HCT116 (cell line): Measurements from ENCODE around the gene VEPH1. TPM values are rescaled to one million over a fixed set of nuclear protein-coding genes. Genes with fewer than 3 reads are reported as not detected.

ENCODE experiments used
- ATAC-seq: fragments of 200-7000 bp; cut with Tn5 transposase; 2 replicates; pipeline ENCODE4 v1.9.1; 2020; ENCODE audit warnings: mild to moderate bottlenecking, moderate library complexity
- BruUV-seq: library from RNA; stranded (reverse); fragments of 400-500 nt; replicated peaks from 2 replicates; lab custom pipeline; 2021; lab: Mats Ljungman, UMichigan
- CTCF ChIA-PET: fragments of 300-600 bp; sonication (Branson Sonifier 250); formaldehyde crosslinking; loops from one replicate; lab custom pipeline; 2021; ENCODE audit warnings: antibody characterized with exemption; lab: Charles Lee
- POLR2A ChIA-PET: fragments of 300-600, 350-600 bp; sonication (Branson Sonifier 250); formaldehyde crosslinking; loops from one replicate; lab custom pipeline; 2021; ENCODE audit warnings: antibody characterized with exemption; lab: Charles Lee
- RAD21 ChIA-PET, 2 experiments: fragments of 300-600 bp; sonication (Branson Sonifier 250); formaldehyde crosslinking; loops; one replicate each; lab custom pipeline; 2023; ENCODE audit warnings: low total read pairs in 2 of 2; ENCODE audit not compliant: uncharacterized antibody in 2 of 2, unreplicated experiment in 2 of 2, low non-redundant PET in 1 of 2; lab: Charles Lee
- DNase-seq: peaks from one replicate; pipeline ENCODE4 v3.0.0-alpha.2; 2010; ENCODE audit warnings: low read depth, low spot score
- H2AFZ ChIP-seq: fragments of 200-600 bp; shearing (Covaris generic), sonication (generic); 2 replicates; pipeline ENCODE4 v1.6.1; 2017; ENCODE audit warnings: low read depth, mixed run types, mixed read lengths, antibody characterized with exemption, low read length; ENCODE audit not compliant: poor library complexity, severe bottlenecking
- H3K27ac ChIP-seq: 2 replicates; pipeline ENCODE4 v1.5.1; 2012; ENCODE audit warnings: low read depth, low read length
- H3K27me3 ChIP-seq: fragments of 200-600 bp; sonication (generic); 2 replicates; pipeline ENCODE4 v1.6.1; 2016; ENCODE audit warnings: mixed run types, low read length, mixed read lengths; ENCODE audit not compliant: insufficient read depth
- H3K36me3 ChIP-seq, 2 experiments: fragments of 200-500 bp in 1 of 2; fragments of 200-600 bp in 1 of 2; sonication (Bioruptor generic) in 1 of 2; sonication (generic) in 1 of 2; 2 replicates each; pipeline versions ENCODE4 v1.5.1 to v1.6.1; 2014 to 2016; ENCODE audit warnings: low read length in 2 of 2, inconsistent platforms in 1 of 2, mixed read lengths in 1 of 2, mixed run types in 1 of 2; ENCODE audit not compliant: insufficient read depth in 2 of 2, control insufficient read depth in 1 of 2
- H3K4me1 ChIP-seq, 2 experiments: fragments of 200-600 bp in 1 of 2; sonication (generic) in 1 of 2; 2 replicates each; pipeline versions ENCODE4 v1.5.1 to v1.6.1; 2012 to 2017; ENCODE audit warnings: low read length in 2 of 2, inconsistent platforms in 1 of 2, mild to moderate bottlenecking in 1 of 2, mixed read lengths in 1 of 2, mixed run types in 1 of 2, moderate library complexity in 1 of 2; ENCODE audit not compliant: insufficient read depth in 2 of 2, control insufficient read depth in 1 of 2
- H3K4me2 ChIP-seq: fragments of 200-600 bp; sonication (generic); 2 replicates; pipeline ENCODE4 v1.6.1; 2017; ENCODE audit warnings: mixed run types, low read length, mixed read lengths
- H3K4me3 ChIP-seq, 2 experiments: fragments of 200-600 bp in 1 of 2; sonication (generic) in 1 of 2; replicated peaks in 1 of 2; 2 replicates each; pipeline ENCODE4 v1.5.1; 2011 to 2016; ENCODE audit warnings: low read length in 2 of 2, control low read depth in 1 of 2, low read depth in 1 of 2, mild to moderate bottlenecking in 1 of 2, mixed read lengths in 1 of 2, mixed run types in 1 of 2
- H3K79me2 ChIP-seq: fragments of 200-600 bp; sonication (generic); 2 replicates; pipeline ENCODE4 v1.6.1; 2017; ENCODE audit warnings: mild to moderate bottlenecking, mixed run types, low read length, moderate library complexity, mixed read lengths; ENCODE audit not compliant: insufficient read depth
- H3K9ac ChIP-seq: fragments of 200-600 bp; sonication (generic); 2 replicates; pipeline ENCODE4 v1.6.1; 2016; ENCODE audit warnings: low read length, mixed read lengths
- H3K9me2 ChIP-seq: fragments of 200-600 bp; sonication (generic), shearing (Covaris generic); 2 replicates; pipeline ENCODE4 v1.6.1; 2017; ENCODE audit warnings: mixed run types, mild to moderate bottlenecking, moderate library complexity; ENCODE audit not compliant: insufficient read depth
- H3K9me3 ChIP-seq, 2 experiments: fragments of 200-500 bp in 1 of 2; fragments of 200-600 bp in 1 of 2; sonication (Bioruptor generic) in 1 of 2; sonication (generic) in 1 of 2; 2 replicates each; pipeline ENCODE4 v1.6.1; 2014 to 2017; ENCODE audit warnings: low read length in 2 of 2, mixed read lengths in 2 of 2, inconsistent platforms in 1 of 2, low read depth in 1 of 2, mild to moderate bottlenecking in 1 of 2, mixed run types in 1 of 2, moderate library complexity in 1 of 2; ENCODE audit not compliant: control insufficient read depth in 1 of 2, insufficient read depth in 1 of 2
- H4K20me1 ChIP-seq: fragments of 200-600 bp; sonication (generic), shearing (Covaris generic); 2 replicates; pipeline ENCODE4 v1.6.1; 2017; ENCODE audit warnings: mixed run types, mild to moderate bottlenecking, moderate library complexity; ENCODE audit not compliant: insufficient read depth
- ATF3 ChIP-seq: IDR thresholded peaks from 2 replicates; pipeline ENCODE4 v1.6.1; 2012
- CTCF ChIP-seq, 3 experiments: fragments of 200-600 bp in 1 of 3; sonication (generic) in 1 of 3; IDR thresholded peaks in 2 of 3; conservative IDR thresholded peaks in 1 of 3; 2 replicates each; pipeline ENCODE4 v1.5.1; 2012 to 2017; ENCODE audit warnings: low read depth in 2 of 3, low read length in 2 of 3, antibody characterized with exemption in 1 of 3, borderline replicate concordance in 1 of 3, control low read depth in 1 of 3, mild to moderate bottlenecking in 1 of 3, mixed read lengths in 1 of 3, mixed run types in 1 of 3, moderate library complexity in 1 of 3; ENCODE audit not compliant: insufficient read depth in 1 of 3
- EGR1 ChIP-seq: IDR thresholded peaks from 2 replicates; pipeline ENCODE4 v1.6.1; 2012; ENCODE audit warnings: low read depth
- EZH2 ChIP-seq: fragments of 200-600 bp; sonication (generic); IDR thresholded peaks from 2 replicates; pipeline ENCODE4 v1.6.1; 2017; ENCODE audit warnings: antibody characterized with exemption, mixed run types
- FOSL1 ChIP-seq: IDR thresholded peaks from 2 replicates; pipeline ENCODE4 v1.6.1; 2012; ENCODE audit warnings: low read depth
- JUND ChIP-seq: IDR thresholded peaks from 2 replicates; pipeline ENCODE4 v1.6.1; 2012
- MAX ChIP-seq: IDR thresholded peaks from 2 replicates; pipeline ENCODE4 v1.6.1; 2012
- POLR2A ChIP-seq: IDR thresholded peaks from 2 replicates; pipeline ENCODE4 v1.7.0; 2011; ENCODE audit warnings: borderline replicate concordance; ENCODE audit not compliant: insufficient read depth, insufficient read length; ENCODE audit errors: extremely low read depth
- RAD21 ChIP-seq: IDR thresholded peaks from 2 replicates; pipeline ENCODE4 v1.6.1; 2012; ENCODE audit warnings: low read depth, mild to moderate bottlenecking
- SRF ChIP-seq: IDR thresholded peaks from 2 replicates; pipeline ENCODE4 v1.6.1; 2012; ENCODE audit warnings: low read depth
- YY1 ChIP-seq: IDR thresholded peaks from 2 replicates; pipeline ENCODE4 v1.6.1; 2011; ENCODE audit warnings: low read length, low read depth, moderate library complexity, mild to moderate bottlenecking; ENCODE audit not compliant: insufficient replicate concordance; ENCODE audit errors: extremely low read depth
- ZBTB33 ChIP-seq: IDR thresholded peaks from 2 replicates; pipeline ENCODE4 v1.6.1; 2011; ENCODE audit warnings: mild to moderate bottlenecking, low read length, moderate library complexity; ENCODE audit not compliant: insufficient replicate concordance; ENCODE audit errors: extremely low read depth
- ZFX ChIP-seq: fragments of 450-650 bp; IDR thresholded peaks from 2 replicates; pipeline ENCODE4 v1.6.1; 2017
- intact Hi-C: fragments of 100-400 bp; cut with micrococcal nuclease; formaldehyde crosslinking; loops from 2 replicates; pipeline ENCODE4 v1.10.0; 2022
- total RNA-seq: library from RNA; stranded (reverse); gene quantifications from one replicate; pipeline ENCODE4 v1.2.1, GENCODE V29; 2021; ENCODE audit not compliant: unreplicated experiment

Gene VEPH1
- total RNA-seq, 1 experiment from 2014 or later, result 4.9 TPM

GRCh38 chr3:157238457-157238856 lies 264.8 kb downstream of the VEPH1 start:
- H3K79me2 ChIP-seq, result no peaks in the 10 kb centered on the region
- no peaks in the 10 kb centered on the region for H3K4me1 ChIP-seq
- ATAC-seq (no peak), DNase-seq (no peak)
- no TSS peak for BruUV-seq
- H2AFZ ChIP-seq, result no peak overlapping the region
- H4K20me1 ChIP-seq, result no peaks in the 10 kb centered on the region
- POLR2A ChIA-PET, result no interaction called here
- H3K4me2 ChIP-seq, result no peak overlapping the region
- CTCF ChIA-PET, result interaction anchor here (1.0 kb wide), 1 partner anchor 37 kb away, joined by 3 read pairs; no protein-coding TSS in a partner anchor
- H3K4me3 ChIP-seq, result no peak overlapping the region
- no peaks in the 10 kb centered on the region for H3K9me3 ChIP-seq
- intact Hi-C loops, result loop anchor here (2.0 kb wide), 1 partner anchor 34 kb away; no protein-coding TSS in a partner anchor
- H3K27ac ChIP-seq, result no peak overlapping the region
- RAD21 ChIA-PET, result no interaction called here
- H3K9ac ChIP-seq, result no peak overlapping the region
- TF ChIP-seq ZFX (no peak), SRF (no peak), ATF3 (no peak), EZH2 (no peak), POLR2A (no peak), EGR1 (no peak), YY1 (no peak), CTCF (IDR thresholded peaks at IDR 0.05 in 2 of 3, conservative IDR thresholded peaks at IDR 0.05 in 1 of 3; ENCODE audit: borderline replicate concordance in 1 of 3, insufficient read depth in 1 of 3, low read depth in 2 of 3, low read length in 2 of 3) (no peak), FOSL1 (no peak), RAD21 (no peak), ZBTB33 (no peak), MAX (no peak), JUND (no peak)
- no peaks in the 10 kb centered on the region for H3K36me3 ChIP-seq
- no peaks in the 10 kb centered on the region for H3K9me2 ChIP-seq
- no peaks in the 10 kb centered on the region for H3K27me3 ChIP-seq
